Activated T-helper 1 cell treated with anti-CD3 and anti-CD28 coated beads, Interleukin-12 subunit alpha, Interleukin-12 subunit beta, Interleukin-2, Interleukin-4 antibody, amounts not matched to agents 30 ng/mL and 10 ng/mL and 1 ng/mL, durations not matched to agents 14 hours and 24 hours and 36 hours (primary cell): Measurements from ENCODE around the gene DOCK1. TPM values are rescaled to one million over a fixed set of nuclear protein-coding genes. Genes with fewer than 3 reads are reported as not detected.

Source experiments
- DNase-seq: peaks from one replicate; pipeline ENCODE4 v3.0.0; 2021; ENCODE audit warnings: low spot score
- H3K27ac Mint-ChIP-seq: one replicate; pipeline ENCODE4 v1.8.0; 2021; ENCODE audit warnings: mild to moderate bottlenecking, mixed read lengths
- H3K27me3 Mint-ChIP-seq: one replicate; pipeline ENCODE4 v1.8.0; 2022; ENCODE audit warnings: mild to moderate bottlenecking, moderate library complexity, mixed read lengths; ENCODE audit not compliant: insufficient read depth
- H3K36me3 Mint-ChIP-seq: one replicate; pipeline ENCODE4 v1.8.0; 2021; ENCODE audit warnings: low read depth, mixed read lengths
- H3K4me1 Mint-ChIP-seq: one replicate; pipeline ENCODE4 v1.8.0; 2021; ENCODE audit warnings: low read depth, mixed read lengths
- H3K4me3 Mint-ChIP-seq: one replicate; pipeline ENCODE4 v1.8.0; 2021; ENCODE audit warnings: mild to moderate bottlenecking, moderate library complexity, mixed read lengths
- H3K9me3 Mint-ChIP-seq: one replicate; pipeline ENCODE4 v1.8.0; 2021; ENCODE audit warnings: mixed read lengths
- intact Hi-C: fragments of 100-400 bp; cut with micrococcal nuclease; formaldehyde crosslinking; loops from one replicate; pipeline ENCODE4 v1.15.1; 2024
- total RNA-seq: library from RNA; stranded (reverse); gene quantifications from 2 replicates; pipeline ENCODE4 v1.2.3, GENCODE V29; 2022

DOCK1 gene
- total RNA-seq, 1 donor from 2014 or later: 0.75 TPM

DNA sequence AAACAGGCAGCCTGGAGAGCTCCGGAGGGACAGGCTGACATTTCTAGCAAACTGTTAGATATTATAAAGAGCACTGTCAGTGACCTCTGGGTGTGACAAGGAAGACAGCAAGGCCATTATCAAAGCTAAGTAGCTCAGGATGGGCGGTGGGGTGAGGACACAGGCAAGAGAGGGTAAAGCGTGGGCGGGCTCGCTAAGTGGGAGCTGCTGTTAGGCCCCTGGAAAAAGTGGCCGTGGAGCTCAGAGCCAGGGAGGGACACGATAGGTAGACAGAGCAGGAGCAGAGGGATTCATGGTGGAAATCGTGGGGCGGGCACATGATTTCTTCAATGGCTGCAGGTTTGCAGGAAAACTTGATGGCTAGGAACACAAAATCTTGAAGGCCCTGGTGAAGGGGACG, 592.5 kb downstream of the DOCK1 start:
- no peak overlapping the region for H3K4me3 Mint-ChIP-seq
- H3K36me3 Mint-ChIP-seq: no peaks in the 10 kb centered on the region
- intact Hi-C loops: no loop called here
- DNase-seq: no peak
- no peak overlapping the region for H3K27ac Mint-ChIP-seq
- H3K9me3 Mint-ChIP-seq: no peaks in the 10 kb centered on the region
- H3K27me3 Mint-ChIP-seq: no peaks in the 10 kb centered on the region
- H3K4me1 Mint-ChIP-seq: no peaks in the 10 kb centered on the region

- Mint-ChIP-seq H3K4me1 (no peaks in the 10 kb centered on the region), H3K36me3 (no peaks in the 10 kb centered on the region), H3K27ac (no peak overlapping the region), H3K27me3 (no peaks in the 10 kb centered on the region), H3K9me3 (no peaks in the 10 kb centered on the region), H3K4me3 (no peak overlapping the region)
- intact Hi-C loops: no loop called here
- no peak for DNase-seq
Measured at GRCh38 chr10:127498087-127498486, 592.9 kb downstream of the DOCK1 start.

DNA sequence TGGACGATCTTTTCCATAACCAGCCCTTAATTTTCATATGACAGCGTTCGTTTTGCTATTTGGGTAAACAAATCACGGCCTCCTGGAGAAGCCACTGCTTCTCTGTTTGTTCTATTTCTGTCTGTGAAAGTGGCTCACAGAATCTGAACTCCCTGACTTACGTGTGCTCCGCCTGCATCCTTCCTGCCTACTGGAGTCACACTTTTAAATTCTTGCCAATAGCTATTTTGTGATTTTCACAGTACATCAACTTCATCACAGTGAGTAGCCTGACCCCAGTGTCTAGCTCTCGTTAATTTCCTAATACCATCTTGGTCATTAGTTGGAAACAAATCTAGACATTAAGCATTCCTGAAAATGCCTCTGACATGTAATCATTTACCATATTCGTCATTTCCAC, 594.9 kb downstream of the DOCK1 start:
- intact Hi-C loops: no loop called here
- no peaks in the 10 kb centered on the region for H3K27me3 Mint-ChIP-seq

More for the DNA sequence above, 594.9 kb downstream of the DOCK1 start:
- H3K27ac Mint-ChIP-seq: no peak overlapping the region
- H3K9me3 Mint-ChIP-seq: no peaks in the 10 kb centered on the region
- H3K4me1 Mint-ChIP-seq: no peaks in the 10 kb centered on the region
- no peaks in the 10 kb centered on the region for H3K36me3 Mint-ChIP-seq
- DNase-seq: no peak
- no peak overlapping the region for H3K4me3 Mint-ChIP-seq

Other genes with a start within 250 kb of the DOCK1 start
- gene C10orf90, start 234.7 kb upstream of the DOCK1 start, total RNA-seq: not detected in 2 replicates